Neural progenitor cell (in vitro differentiated cells): ENCODE results near the gene ZNF844. TPM values are rescaled to one million over a fixed set of nuclear protein-coding genes. Genes with fewer than 3 reads are reported as not detected.

Experiments used
- DNase-seq: peaks from one replicate; pipeline ENCODE4 v3.0.0-alpha.2; 2016; ENCODE audit warnings: low spot score
- H2AFZ ChIP-seq: fragments of 200-600 bp; sonication (generic); replicated peaks from 2 replicates; pipeline ENCODE4 v1.6.1; 2016; ENCODE audit warnings: antibody characterized with exemption
- H3F3A ChIP-seq: fragments of 200-600 bp; sonication (generic); 2 replicates; pipeline ENCODE4 v1.6.1; 2016; ENCODE audit warnings: antibody characterized with exemption, low read depth
- H3K27ac ChIP-seq: fragments of 200-600 bp; sonication (generic); 2 replicates; pipeline ENCODE4 v1.5.1; 2016; ENCODE audit warnings: mild to moderate bottlenecking
- H3K27me3 ChIP-seq: fragments of 200-600 bp; sonication (generic); 2 replicates; pipeline ENCODE4 v1.6.1; 2016; ENCODE audit warnings: mild to moderate bottlenecking, moderate library complexity
- H3K36me3 ChIP-seq: fragments of 200-600 bp; sonication (generic); 2 replicates; pipeline ENCODE4 v1.5.1; 2016
- H3K4me1 ChIP-seq: fragments of 200-600 bp; sonication (generic); 2 replicates; pipeline ENCODE4 v1.6.1; 2016; ENCODE audit warnings: mixed run types
- H3K4me2 ChIP-seq: fragments of 200-600 bp; sonication (generic); 2 replicates; pipeline ENCODE4 v1.6.1; 2016
- H3K4me3 ChIP-seq: fragments of 200-600 bp; sonication (generic); 2 replicates; pipeline ENCODE4 v1.5.1; 2016
- H3K79me2 ChIP-seq: fragments of 200-600 bp; sonication (generic); 2 replicates; pipeline ENCODE4 v1.6.1; 2016; ENCODE audit warnings: low read depth
- H3K9ac ChIP-seq: fragments of 200-600 bp; sonication (generic); 2 replicates; pipeline ENCODE4 v1.6.1; 2016
- H3K9me3 ChIP-seq: fragments of 200-600 bp; sonication (generic); 2 replicates; pipeline ENCODE4 v1.5.1; 2016; ENCODE audit warnings: low read depth
- H4K20me1 ChIP-seq: fragments of 200-600 bp; sonication (generic); 2 replicates; pipeline ENCODE4 v1.6.1; 2016; ENCODE audit warnings: low read depth
- H3K27ac Mint-ChIP-seq: 3 replicates; pipeline ENCODE4 v1.8.0; 2021; ENCODE audit warnings: mixed read lengths
- H3K27me3 Mint-ChIP-seq: 2 replicates; pipeline ENCODE4 v1.8.0; 2022; ENCODE audit warnings: low read depth, mild to moderate bottlenecking, inconsistent platforms, moderate library complexity, mixed read lengths; ENCODE audit not compliant: insufficient read depth
- H3K36me3 Mint-ChIP-seq: 3 replicates; pipeline ENCODE4 v1.8.0; 2021; ENCODE audit warnings: mixed read lengths
- H3K4me1 Mint-ChIP-seq: 3 replicates; pipeline ENCODE4 v1.8.0; 2021; ENCODE audit warnings: mixed read lengths
- H3K4me3 Mint-ChIP-seq: 3 replicates; pipeline ENCODE4 v1.8.0; 2021; ENCODE audit warnings: mild to moderate bottlenecking, moderate library complexity, mixed read lengths
- H3K9me3 Mint-ChIP-seq: 3 replicates; pipeline ENCODE4 v1.8.0; 2020; ENCODE audit warnings: mixed read lengths
- CTCF ChIP-seq: fragments of 200-600 bp; sonication (generic); IDR thresholded peaks from 2 replicates; pipeline ENCODE4 v1.5.1; 2017; ENCODE audit warnings: antibody characterized with exemption, mild to moderate bottlenecking
- EZH2 ChIP-seq: fragments of 200-600 bp; sonication (generic); IDR thresholded peaks from 2 replicates; pipeline ENCODE4 v1.6.1; 2017; ENCODE audit warnings: antibody characterized with exemption, mild to moderate bottlenecking, moderate library complexity
- EZH2phosphoT487 ChIP-seq: fragments of 200-600 bp; sonication (generic); IDR thresholded peaks from 2 replicates; pipeline ENCODE4 v1.6.1; 2017; ENCODE audit warnings: antibody characterized with exemption
- total RNA-seq: library from RNA; depleted of rRNA; stranded (reverse); fragments of >200 nt; gene quantifications from 2 replicates; pipeline ENCODE4 v1.2.3, GENCODE V29; 2015; ENCODE audit warnings: low replicate concordance

The ZNF844 gene
- total RNA-seq, 1 donor from 2014 or later = 16.5 TPM

- Mint-ChIP-seq H3K27ac (no peak overlapping the region), H3K4me1 (no peaks in the 10 kb centered on the region)
Measured at GRCh38 chr19:12042893-12043292, 21.6 kb upstream of the ZNF844 start.

GRCh38 chr19:12043752-12044422, 20.6 kb upstream of the ZNF844 start:
- H2AFZ ChIP-seq = no peak overlapping the region
- Mint-ChIP-seq H3K4me3 (no peak overlapping the region), H3K4me1 (no peaks in the 10 kb centered on the region), H3K36me3 (peaks cover 46% of the 10 kb centered on the region), H3K27me3 (no peaks in the 10 kb centered on the region), H3K9me3 (peaks cover 66% of the 10 kb centered on the region), H3K27ac (no peak overlapping the region)
- H4K20me1 ChIP-seq = no peaks in the 10 kb centered on the region
- no peak overlapping the region for H3K4me2 ChIP-seq
- peaks cover 25% of the 10 kb centered on the region for H3K9me3 ChIP-seq
- DNase-seq = no peak
- no peak overlapping the region for H3K9ac ChIP-seq
- H3K4me3 ChIP-seq = no peak overlapping the region
- H3K79me2 ChIP-seq = no peaks in the 10 kb centered on the region
- H3K27me3 ChIP-seq = no peaks in the 10 kb centered on the region
- no peak for TF ChIP-seq EZH2phosphoT487
- H3F3A ChIP-seq = peaks cover 7% of the 10 kb centered on the region
- peaks cover 19% of the 10 kb centered on the region for H3K36me3 ChIP-seq
- no peak overlapping the region for H3K27ac ChIP-seq
- H3K4me1 ChIP-seq = no peaks in the 10 kb centered on the region

More at GRCh38 chr19:12042893-12043292, 21.6 kb upstream of the ZNF844 start:
- Histone ChIP-seq H3K4me3 (no peak overlapping the region), H2AFZ (no peak overlapping the region), H3F3A (peaks cover 7% of the 10 kb centered on the region), H3K27ac (no peak overlapping the region), H3K36me3 (peaks cover 19% of the 10 kb centered on the region), H3K4me1 (no peaks in the 10 kb centered on the region), H4K20me1 (no peaks in the 10 kb centered on the region), H3K4me2 (no peak overlapping the region), H3K9ac (no peak overlapping the region), H3K79me2 (no peaks in the 10 kb centered on the region), H3K9me3 (peaks cover 25% of the 10 kb centered on the region), H3K27me3 (no peaks in the 10 kb centered on the region)
- Mint-ChIP-seq H3K9me3 (peaks cover 69% of the 10 kb centered on the region), H3K4me3 (no peak overlapping the region), H3K27me3 (peaks cover 4% of the 10 kb centered on the region), H3K36me3 (peaks cover 49% of the 10 kb centered on the region)
- TF ChIP-seq EZH2 (no peak), CTCF (no peak), EZH2phosphoT487 (no peak)
- no peak for DNase-seq

- H4K20me1 ChIP-seq = no peaks in the 10 kb centered on the region
- Mint-ChIP-seq H3K4me1 (peaks cover 4% of the 10 kb centered on the region), H3K27me3 (peaks cover 3% of the 10 kb centered on the region), H3K36me3 (peaks cover 40% of the 10 kb centered on the region), H3K27ac (no peak overlapping the region), H3K4me3 (no peak overlapping the region), H3K9me3 (peaks cover 58% of the 10 kb centered on the region)
- peaks cover 21% of the 10 kb centered on the region for H3K9me3 ChIP-seq
- H3K4me1 ChIP-seq = no peaks in the 10 kb centered on the region
- H3K36me3 ChIP-seq = peaks cover 19% of the 10 kb centered on the region
- H3K9ac ChIP-seq = no peak overlapping the region
- DNase-seq = no peak
- peaks cover 16% of the 10 kb centered on the region for H3F3A ChIP-seq
- no peak overlapping the region for H3K4me3 ChIP-seq
- peaks cover 7% of the 10 kb centered on the region for H3K27me3 ChIP-seq
- H3K27ac ChIP-seq = no peak overlapping the region
- no peak overlapping the region for H2AFZ ChIP-seq
- no peak overlapping the region for H3K4me2 ChIP-seq
- H3K79me2 ChIP-seq = peaks cover 4% of the 10 kb centered on the region
- TF ChIP-seq CTCF = no peak
- no peak for TF ChIP-seq EZH2phosphoT487
- TF ChIP-seq EZH2 = no peak
Measured at GRCh38 chr19:12047868-12048267, 16.7 kb upstream of the ZNF844 start.

- H2AFZ ChIP-seq = peak overlapping the region; percentile 75
- peaks cover 5% of the 10 kb centered on the region for H3K4me1 Mint-ChIP-seq
- no peak overlapping the region for H3K27ac Mint-ChIP-seq
- H4K20me1 ChIP-seq = no peaks in the 10 kb centered on the region
- H3K4me3 Mint-ChIP-seq = peak overlapping the region; percentile 87
- H3K4me3 ChIP-seq = peak overlapping the region; percentile 79
- peak overlapping the region; percentile 36 for H3K9ac ChIP-seq
- no peak for DNase-seq
- peak overlapping the region; percentile 87 for H3K27ac ChIP-seq
- no peaks in the 10 kb centered on the region for H3K9me3 ChIP-seq
- peaks cover 9% of the 10 kb centered on the region for H3F3A ChIP-seq
- H3K36me3 ChIP-seq = no peaks in the 10 kb centered on the region
- peaks cover 3% of the 10 kb centered on the region for H3K4me1 ChIP-seq
- peaks cover 33% of the 10 kb centered on the region for H3K9me3 Mint-ChIP-seq
- peaks cover 19% of the 10 kb centered on the region for H3K27me3 ChIP-seq
- peaks cover 4% of the 10 kb centered on the region for H3K79me2 ChIP-seq
- H3K4me2 ChIP-seq = peak overlapping the region; percentile 92
- H3K27me3 Mint-ChIP-seq = peaks cover 11% of the 10 kb centered on the region
- TF ChIP-seq EZH2 (no peak), CTCF (no peak), EZH2phosphoT487 (no peak)
- peaks cover 13% of the 10 kb centered on the region for H3K36me3 Mint-ChIP-seq
Measured at GRCh38 chr19:12052091-12052496, 12.4 kb upstream of the ZNF844 start.
